Measurements from ENCODE around the gene TINCR.

DNA sequence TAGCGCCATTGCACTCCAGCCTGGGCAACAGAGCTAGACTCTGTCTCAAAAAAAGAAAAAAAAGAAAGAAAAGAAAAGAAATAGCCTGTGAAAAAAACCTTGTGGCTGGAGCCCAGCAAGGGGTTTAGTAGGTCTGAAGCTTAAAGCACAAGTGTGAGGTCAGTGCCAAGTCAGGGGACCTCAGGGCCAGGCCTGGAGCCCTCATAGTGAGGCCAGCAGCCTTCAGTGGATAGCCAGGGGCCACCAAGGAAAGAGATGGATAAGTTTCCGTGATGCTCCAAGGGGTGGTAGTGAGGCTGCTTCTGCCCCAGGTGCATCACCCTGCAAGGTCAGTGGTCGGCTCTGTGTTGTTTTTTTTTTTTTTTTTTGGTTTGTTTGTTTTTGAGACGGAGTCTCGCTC is 12.9 kb downstream of the TINCR start:
- no peak for TF ChIP-seq GLIS3 (CRISPR knock-in tag; IDR thresholded peaks at IDR 0.05)
- no peak for TF ChIP-seq ZFP3 (CRISPR knock-in tag; IDR thresholded peaks at IDR 0.05)
